NAMALWA (cell line): Measurements from ENCODE around the gene CLEC2A.

Source experiments
- DNase-seq: peaks from one replicate; pipeline ENCODE4 v3.0.0-alpha.2; 2015; ENCODE audit warnings: low spot score

CLEC2A gene

GRCh38 chr12:9933958-9934357, 1.8 kb upstream of the CLEC2A start:
- no peak for DNase-seq

- DNase-seq: no peak
Measured at GRCh38 chr12:9931245-9931644, 925 bp downstream of the CLEC2A start.

GRCh38 chr12:9928607-9929006, 3.6 kb downstream of the CLEC2A start:
- peak; percentile 28 for DNase-seq

- no peak for DNase-seq
Measured at GRCh38 chr12:9926876-9927275, 5.3 kb downstream of the CLEC2A start.

GRCh38 chr12:9925705-9926393, 6.3 kb downstream of the CLEC2A start:
- DNase-seq: peak; percentile 68

- DNase-seq: no peak
Measured at GRCh38 chr12:9922429-9922828, 9.7 kb downstream of the CLEC2A start.

- DNase-seq: no peak
Measured at GRCh38 chr12:9920451-9920850, 11.7 kb downstream of the CLEC2A start.

GRCh38 chr12:9919443-9919842, 12.7 kb downstream of the CLEC2A start:
- DNase-seq: no peak

GRCh38 chr12:9911708-9912107, 20.5 kb downstream of the CLEC2A start:
- no peak for DNase-seq

GRCh38 chr12:9910716-9911421, 21.3 kb downstream of the CLEC2A start:
- no peak for DNase-seq

- DNase-seq: no peak
Measured at GRCh38 chr12:9909724-9910123, 22.4 kb downstream of the CLEC2A start.

GRCh38 chr12:9908350-9908749, 23.8 kb downstream of the CLEC2A start:
- no peak for DNase-seq

- no peak for DNase-seq
Measured at GRCh38 chr12:9907769-9908168, 24.4 kb downstream of the CLEC2A start.

GRCh38 chr12:9906873-9907272, 25.3 kb downstream of the CLEC2A start:
- no peak for DNase-seq

GRCh38 chr12:9902539-9903228, 29.5 kb downstream of the CLEC2A start:
- no peak for DNase-seq

GRCh38 chr12:9900930-9901329, 31.2 kb downstream of the CLEC2A start:
- DNase-seq: no peak

GRCh38 chr12:9899209-9899608, 33.0 kb downstream of the CLEC2A start:
- DNase-seq: no peak

GRCh38 chr12:9897535-9897934, 34.6 kb downstream of the CLEC2A start:
- no peak for DNase-seq

- DNase-seq: no peak
Measured at GRCh38 chr12:9895215-9895971, 36.8 kb downstream of the CLEC2A start.

GRCh38 chr12:9888665-9889273, 43.4 kb downstream of the CLEC2A start:
- no peak for DNase-seq

GRCh38 chr12:9883175-9883574, 49.0 kb downstream of the CLEC2A start:
- DNase-seq: no peak

GRCh38 chr12:9881988-9882387, 50.2 kb downstream of the CLEC2A start:
- DNase-seq: no peak
